Measurements from ENCODE around the gene XBP1. TPM values are rescaled to one million over a fixed set of nuclear protein-coding genes. Genes with fewer than 3 reads are reported as not detected.
"Not testable (repeated sequence)": the region's sequence is repeated elsewhere in the genome, so short reads cannot be mapped to it uniquely, and the experiment has no call there.

The XBP1 gene
- total RNA-seq, 1 donor from 2014 or later = 216 TPM

DNA sequence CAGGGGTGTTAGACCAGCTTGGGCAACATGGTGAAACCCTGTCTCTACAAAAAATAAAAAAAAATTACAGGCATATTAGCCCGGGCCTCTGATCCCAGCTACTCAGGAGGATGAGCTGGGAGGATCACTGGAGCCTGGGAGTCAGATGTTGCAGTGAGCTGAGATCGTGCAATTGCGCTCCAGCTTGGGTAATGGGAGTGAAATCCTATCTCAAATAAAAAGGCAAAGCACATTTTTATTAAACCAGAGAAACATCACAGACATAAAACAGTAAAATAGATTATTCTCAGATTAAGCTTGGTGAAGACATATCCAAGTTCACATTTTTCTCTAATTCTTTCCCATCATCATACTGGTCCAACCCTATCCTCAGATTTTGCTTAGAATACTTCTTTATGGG lies 30.1 kb upstream of the XBP1 start:
- Histone ChIP-seq H3K27ac (no peak overlapping the region), H3K4me3 (no peak overlapping the region), H3K36me3 (no peaks in the 10 kb centered on the region), H3K27me3 (ENCODE audit: low read depth) (no peaks in the 10 kb centered on the region), H3K9me3 (no peaks in the 10 kb centered on the region), H3K4me1 (peaks cover 14% of the 10 kb centered on the region)
- intact Hi-C loops (cut with DNase I) = loop anchor here (5.0 kb wide), 1 partner anchor 233 kb away; no protein-coding TSS in a partner anchor
- TF ChIP-seq, protein P1, sequence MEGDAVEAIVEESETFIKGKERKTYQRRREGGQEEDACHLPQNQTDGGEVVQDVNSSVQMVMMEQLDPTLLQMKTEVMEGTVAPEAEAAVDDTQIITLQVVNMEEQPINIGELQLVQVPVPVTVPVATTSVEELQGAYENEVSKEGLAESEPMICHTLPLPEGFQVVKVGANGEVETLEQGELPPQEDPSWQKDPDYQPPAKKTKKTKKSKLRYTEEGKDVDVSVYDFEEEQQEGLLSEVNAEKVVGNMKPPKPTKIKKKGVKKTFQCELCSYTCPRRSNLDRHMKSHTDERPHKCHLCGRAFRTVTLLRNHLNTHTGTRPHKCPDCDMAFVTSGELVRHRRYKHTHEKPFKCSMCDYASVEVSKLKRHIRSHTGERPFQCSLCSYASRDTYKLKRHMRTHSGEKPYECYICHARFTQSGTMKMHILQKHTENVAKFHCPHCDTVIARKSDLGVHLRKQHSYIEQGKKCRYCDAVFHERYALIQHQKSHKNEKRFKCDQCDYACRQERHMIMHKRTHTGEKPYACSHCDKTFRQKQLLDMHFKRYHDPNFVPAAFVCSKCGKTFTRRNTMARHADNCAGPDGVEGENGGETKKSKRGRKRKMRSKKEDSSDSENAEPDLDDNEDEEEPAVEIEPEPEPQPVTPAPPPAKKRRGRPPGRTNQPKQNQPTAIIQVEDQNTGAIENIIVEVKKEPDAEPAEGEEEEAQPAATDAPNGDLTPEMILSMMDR (IDR thresholded peaks at IDR 0.05) = no peak
- no peak for ATAC-seq
- no peak for DNase-seq

DNA sequence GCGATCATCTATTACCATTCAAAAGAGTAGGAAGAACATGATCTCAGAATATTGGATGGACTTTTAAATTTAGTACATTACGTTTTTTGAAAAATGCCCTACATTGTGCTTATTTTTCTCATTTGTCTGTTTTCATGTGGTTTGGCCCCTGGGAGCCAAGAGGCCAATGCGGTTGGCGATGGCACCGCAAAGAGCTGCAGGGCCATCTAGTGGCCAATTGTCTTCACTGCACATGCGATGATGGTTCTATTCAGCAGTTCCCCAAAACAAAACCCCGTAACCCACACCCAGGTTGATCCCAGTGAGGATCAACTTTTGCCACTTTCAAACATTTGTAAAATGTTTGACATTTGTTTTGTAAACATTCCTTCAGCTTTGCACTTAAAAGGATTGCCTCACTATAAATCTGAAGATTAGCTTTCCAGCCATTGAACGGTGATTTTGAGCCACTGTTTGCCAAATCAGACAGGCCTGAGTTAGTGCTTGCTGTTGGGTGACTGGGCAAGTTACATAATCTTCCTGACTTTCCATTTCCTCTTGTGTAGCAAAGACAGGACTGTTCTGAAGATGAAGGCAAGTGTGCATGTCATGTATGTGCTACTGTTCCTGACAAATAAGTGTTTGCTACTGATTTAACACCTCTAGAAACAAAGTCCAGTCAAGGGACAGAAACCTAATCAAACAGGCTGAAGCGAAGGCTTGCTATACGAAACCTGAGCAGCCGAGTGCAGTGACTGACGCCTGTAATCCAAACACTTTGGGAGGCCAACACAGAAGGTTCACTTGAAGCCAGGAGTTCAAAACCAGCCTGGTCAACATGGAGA lies 29.2 kb upstream of the XBP1 start:
- no peak overlapping the region for H3K4me3 ChIP-seq
- H3K27me3 ChIP-seq (ENCODE audit: low read depth) = no peaks in the 10 kb centered on the region
- ATAC-seq = peak; percentile 96
- TF ChIP-seq, protein P1 (IDR thresholded peaks at IDR 0.05) = peak; percentile 99
- intact Hi-C loops (cut with DNase I) = loop anchor here (5.0 kb wide), 1 partner anchor 232 kb away; no protein-coding TSS in a partner anchor
- peak overlapping the region; percentile 48 for H3K27ac ChIP-seq
- H3K4me1 ChIP-seq = peaks cover 14% of the 10 kb centered on the region
- no peaks in the 10 kb centered on the region for H3K36me3 ChIP-seq
- DNase-seq = peak; percentile 81
- no peaks in the 10 kb centered on the region for H3K9me3 ChIP-seq

DNA sequence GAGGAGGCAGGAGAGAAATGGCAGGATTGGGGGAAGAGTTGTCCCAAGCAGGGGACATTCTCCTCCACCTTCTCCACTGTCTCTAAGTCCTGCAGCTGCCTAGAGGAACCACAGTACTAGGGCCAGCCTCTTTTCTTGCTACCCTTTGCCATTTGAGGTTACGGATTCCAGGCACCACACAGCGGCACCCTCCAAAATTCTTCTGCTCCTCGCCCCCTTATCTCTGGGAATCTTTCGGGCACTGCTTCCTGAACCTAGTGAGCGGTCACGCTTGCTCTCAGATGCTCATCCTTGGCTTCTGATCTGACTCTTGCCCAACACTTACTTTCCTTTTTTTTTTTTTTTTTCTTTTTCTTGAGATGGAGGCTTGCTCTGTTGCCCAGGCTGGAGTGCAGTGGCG lies 26.6 kb upstream of the XBP1 start:
- no peaks in the 10 kb centered on the region for H3K9me3 ChIP-seq
- TF ChIP-seq, protein P1 (IDR thresholded peaks at IDR 0.05) = no peak
- H3K4me3 ChIP-seq = no peak overlapping the region
- ATAC-seq = no peak
- intact Hi-C loops (cut with DNase I) = no loop called here
- no peaks in the 10 kb centered on the region for H3K27me3 ChIP-seq (ENCODE audit: low read depth)
- no peaks in the 10 kb centered on the region for H3K36me3 ChIP-seq
- H3K27ac ChIP-seq = no peak overlapping the region
- DNase-seq = no peak
- peaks cover 14% of the 10 kb centered on the region for H3K4me1 ChIP-seq

DNA sequence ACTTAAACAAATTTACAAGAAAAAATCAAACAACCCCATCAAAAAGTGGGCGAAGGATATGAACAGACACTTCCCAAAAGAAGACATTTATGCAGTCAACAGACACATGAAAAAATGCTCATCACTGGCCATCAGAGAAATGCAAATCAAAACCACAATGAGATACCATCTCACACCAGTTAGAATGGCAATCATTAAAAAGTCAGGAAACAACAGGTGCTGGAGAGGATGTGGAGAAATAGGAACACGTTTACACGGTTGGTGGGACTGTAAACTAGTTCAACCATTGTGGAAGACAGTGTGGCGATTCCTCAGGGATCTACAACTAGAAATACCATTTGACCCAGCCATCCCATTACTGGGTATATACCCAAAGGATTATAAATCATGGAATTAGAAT lies 26.1 kb upstream of the XBP1 start:
- H3K4me3 ChIP-seq; H3K36me3 ChIP-seq; intact Hi-C loops (cut with DNase I); DNase-seq; H3K9me3 ChIP-seq; H3K27me3 ChIP-seq (ENCODE audit: low read depth); ATAC-seq; H3K27ac ChIP-seq: not testable (repeated sequence)
- H3K4me1 ChIP-seq = peaks cover 14% of the 10 kb centered on the region

DNA sequence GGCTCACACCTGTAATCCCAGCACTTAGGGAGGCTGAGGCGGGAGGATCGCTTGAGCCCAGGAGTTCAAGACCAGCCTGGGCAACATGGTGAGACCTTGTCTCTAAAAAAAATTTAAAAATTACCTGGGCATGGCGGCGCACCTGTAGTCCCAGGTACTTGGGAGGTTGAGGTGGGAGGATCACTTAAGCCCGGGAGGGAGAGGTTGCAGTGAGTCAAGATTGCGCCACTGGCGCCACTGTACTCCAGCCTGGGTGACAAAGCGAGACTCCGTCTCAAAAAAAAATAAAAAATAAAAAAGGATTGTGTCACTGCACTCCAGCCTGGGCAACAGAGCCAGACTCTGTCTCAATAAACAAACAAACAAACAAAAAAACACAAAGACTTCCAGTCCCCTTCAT lies 24.1 kb upstream of the XBP1 start:
- H3K27ac ChIP-seq; H3K36me3 ChIP-seq; intact Hi-C loops (cut with DNase I); ATAC-seq; DNase-seq; H3K4me3 ChIP-seq; H3K27me3 ChIP-seq (ENCODE audit: low read depth); H3K9me3 ChIP-seq: not testable (repeated sequence)
- peaks cover 16% of the 10 kb centered on the region for H3K4me1 ChIP-seq

DNA sequence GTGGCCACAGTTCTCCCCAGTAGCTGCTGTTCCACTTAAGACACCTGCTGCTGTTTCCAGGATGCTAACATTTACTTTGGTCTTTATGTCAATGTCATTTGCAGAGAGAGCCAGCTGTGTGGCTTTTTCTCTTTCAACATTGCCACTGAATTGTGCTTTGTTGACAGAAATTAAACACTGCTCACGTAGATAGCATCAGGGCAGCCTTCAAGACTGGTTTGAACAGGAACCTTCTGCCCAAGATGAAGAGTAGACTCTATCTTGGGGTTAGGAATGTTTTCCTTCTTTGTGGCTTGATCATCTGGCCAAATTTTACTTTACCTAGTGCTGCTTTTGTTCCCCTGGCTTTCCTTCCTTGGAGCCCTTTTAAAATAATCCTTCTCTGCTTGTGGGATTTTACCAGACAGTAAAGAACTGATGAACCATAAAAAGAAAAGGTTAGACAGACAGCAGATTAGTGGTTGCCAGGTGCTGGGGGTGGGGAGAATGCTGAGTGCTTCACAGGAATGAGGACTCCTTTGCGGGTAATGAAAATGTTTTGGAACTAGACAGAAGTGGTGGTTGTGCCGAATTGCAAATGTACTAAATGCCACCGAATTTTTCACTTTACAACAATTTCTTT lies 22.7 kb upstream of the XBP1 start:
- TF ChIP-seq, protein P1 (IDR thresholded peaks at IDR 0.05) = no peak
- Histone ChIP-seq H3K27ac (no peak overlapping the region), H3K9me3 (no peaks in the 10 kb centered on the region), H3K27me3 (ENCODE audit: low read depth) (no peaks in the 10 kb centered on the region), H3K4me3 (no peak overlapping the region), H3K4me1 (peaks cover 23% of the 10 kb centered on the region), H3K36me3 (no peaks in the 10 kb centered on the region)
- ATAC-seq (peak; percentile 14 to 37), DNase-seq (no peak)
- intact Hi-C loops (cut with DNase I) = no loop called here
